H1 (cell line): ENCODE measurements around the gene GNAQ. TPM values are rescaled to one million over a fixed set of nuclear protein-coding genes. Genes with fewer than 3 reads are reported as not detected.

Experiments
- CTCF ChIA-PET: fragments of 300-600 bp; sonication (Branson Sonifier 250); formaldehyde crosslinking; loops from one replicate; lab custom pipeline; 2021; ENCODE audit not compliant: partially characterized antibody; lab: Charles Lee
- POLR2A ChIA-PET: fragments of 300-600 bp; sonication (Branson Sonifier 250); formaldehyde crosslinking; loops from one replicate; lab custom pipeline; 2021; ENCODE audit warnings: inconsistent platforms; ENCODE audit not compliant: partially characterized antibody; lab: Charles Lee
- DNase-seq, 2 experiments: peaks; one replicate each; pipeline versions ENCODE4 v3.0.0 to v3.0.0-alpha.2; 2010 to 2022; ENCODE audit warnings: low spot score in 2 of 2, low read depth in 1 of 2, mixed read lengths in 1 of 2
- FAIRE-seq: peaks from 2 replicates; lab custom pipeline; 2011; peaks lifted over from hg19 to GRCh38; lab: Jason Lieb, UNC
- H2AFZ ChIP-seq: 2 replicates; pipeline ENCODE4 v1.8.1; 2012; ENCODE audit warnings: low read length, inconsistent platforms
- H2AK5ac ChIP-seq: 2 replicates; pipeline ENCODE4 v1.6.1; 2013; ENCODE audit warnings: low read depth, low read length
- H2BK120ac ChIP-seq: replicated peaks from 2 replicates; pipeline ENCODE3; 2013; ENCODE audit warnings: low read depth, low read length, inconsistent platforms
- H2BK12ac ChIP-seq: 2 replicates; pipeline ENCODE4 v1.6.1; 2013; ENCODE audit warnings: low read depth, low read length
- H2BK15ac ChIP-seq: 2 replicates; pipeline ENCODE4 v1.6.1; 2013; ENCODE audit warnings: low read length
- H2BK20ac ChIP-seq: 2 replicates; pipeline ENCODE4 v1.6.1; 2013; ENCODE audit warnings: low read length
- H2BK5ac ChIP-seq: 2 replicates; pipeline ENCODE4 v1.6.1; 2013; ENCODE audit warnings: low read depth, low read length
- H3K14ac ChIP-seq: 2 replicates; pipeline ENCODE4 v1.6.1; 2013; ENCODE audit warnings: inconsistent platforms; ENCODE audit not compliant: insufficient read length
- H3K18ac ChIP-seq: 2 replicates; pipeline ENCODE4 v1.6.1; 2013; ENCODE audit warnings: low read length; ENCODE audit errors: extremely low read depth
- H3K23ac ChIP-seq: 2 replicates; pipeline ENCODE4 v1.6.1; 2013; ENCODE audit warnings: inconsistent platforms; ENCODE audit not compliant: insufficient read length
- H3K23me2 ChIP-seq: 2 replicates; pipeline ENCODE4 v1.6.1; 2013; ENCODE audit warnings: low read depth, low read length
- H3K27ac ChIP-seq: 2 replicates; pipeline ENCODE4 v1.6.1; 2011; ENCODE audit warnings: low read depth, low read length, inconsistent platforms
- H3K27me3 ChIP-seq, 4 experiments: replicated peaks in 1 of 4; 1 replicate in 1 of 4; 2 replicates in 3 of 4; pipeline versions ENCODE4 v1.6.1 to v1.8.1; 2011 to 2013; ENCODE audit warnings: low read length in 3 of 4, mild to moderate bottlenecking in 3 of 4, inconsistent platforms in 2 of 4, mixed read lengths in 2 of 4, moderate library complexity in 1 of 4; ENCODE audit not compliant: control insufficient read depth in 3 of 4, insufficient read depth in 3 of 4; ENCODE audit errors: extremely low read depth in 1 of 4
- H3K36me3 ChIP-seq, 4 experiments: 2 replicates each; pipeline versions ENCODE4 v1.6.1 to v1.8.1; 2011 to 2013; ENCODE audit warnings: mild to moderate bottlenecking in 4 of 4, low read length in 3 of 4, moderate library complexity in 2 of 4, control low read depth in 1 of 4, inconsistent platforms in 1 of 4; ENCODE audit not compliant: insufficient read depth in 4 of 4, control insufficient read depth in 2 of 4
- H3K4ac ChIP-seq: replicated peaks from 2 replicates; pipeline ENCODE3; 2013; ENCODE audit warnings: low read length, low read depth, mixed read lengths, inconsistent platforms; ENCODE audit not compliant: insufficient read length
- H3K4me1 ChIP-seq, 4 experiments: replicated peaks in 1 of 4; 1 replicate in 1 of 4; 2 replicates in 3 of 4; pipeline versions ENCODE4 v1.6.1 to v1.8.1; 2011 to 2013; ENCODE audit warnings: low read length in 3 of 4, inconsistent platforms in 2 of 4, mixed read lengths in 1 of 4; ENCODE audit not compliant: insufficient read depth in 4 of 4, control insufficient read depth in 3 of 4
- H3K4me2 ChIP-seq, 2 experiments: 2 replicates each; pipeline versions ENCODE4 v1.6.1 to v1.8.1; 2011 to 2013; ENCODE audit warnings: low read depth in 2 of 2, low read length in 2 of 2, control low read depth in 1 of 2, inconsistent platforms in 1 of 2, mild to moderate bottlenecking in 1 of 2; ENCODE audit not compliant: insufficient read depth in 1 of 2
- H3K4me3 ChIP-seq, 4 experiments: fragments of 200-600, 300-600 bp in 1 of 4; sonication (generic), shearing (Covaris generic), sonication (Bioruptor Twin) in 1 of 4; 2 replicates each; pipeline versions ENCODE4 v1.5.1 to v1.8.1; 2011 to 2016; ENCODE audit warnings: low read length in 4 of 4, low read depth in 3 of 4, control low read depth in 2 of 4, inconsistent platforms in 2 of 4, mild to moderate bottlenecking in 2 of 4, mixed read lengths in 1 of 4, moderate library complexity in 1 of 4; ENCODE audit not compliant: insufficient read depth in 2 of 4; ENCODE audit errors: extremely low read depth in 1 of 4
- H3K56ac ChIP-seq: replicated peaks from 2 replicates; pipeline ENCODE3; 2013; ENCODE audit warnings: low read depth, mild to moderate bottlenecking, mixed read lengths, low read length, inconsistent platforms; ENCODE audit not compliant: insufficient read length
- H3K79me1 ChIP-seq: 2 replicates; pipeline ENCODE4 v1.6.1; 2013; ENCODE audit warnings: low read depth, low read length, control low read depth
- H3K79me2 ChIP-seq, 2 experiments: 2 replicates each; pipeline versions ENCODE4 v1.6.1 to v1.8.1; 2012 to 2013; ENCODE audit warnings: low read length in 2 of 2, mild to moderate bottlenecking in 2 of 2, inconsistent platforms in 1 of 2; ENCODE audit not compliant: insufficient read depth in 2 of 2, control insufficient read depth in 1 of 2
- H3K9ac ChIP-seq, 4 experiments: replicated peaks in 1 of 4; 1 replicate in 1 of 4; 2 replicates in 3 of 4; pipeline versions ENCODE4 v1.6.1 to v1.8.1; 2011 to 2013; ENCODE audit warnings: low read depth in 3 of 4, low read length in 3 of 4, control low read depth in 2 of 4, mild to moderate bottlenecking in 2 of 4, moderate library complexity in 2 of 4, inconsistent platforms in 1 of 4; ENCODE audit errors: extremely low read depth in 1 of 4
- H3K9me3 ChIP-seq, 2 experiments: 2 replicates each; pipeline versions ENCODE4 v1.6.1 to v1.8.1; 2012 to 2013; ENCODE audit warnings: mild to moderate bottlenecking in 2 of 2, moderate library complexity in 2 of 2, control low read depth in 1 of 2, inconsistent platforms in 1 of 2, low read depth in 1 of 2, low read length in 1 of 2, mixed read lengths in 1 of 2; ENCODE audit not compliant: insufficient read depth in 2 of 2
- H4K20me1 ChIP-seq, 2 experiments: replicated peaks in 1 of 2; 2 replicates each; pipeline versions ENCODE3 to v1.8.1; 2011 to 2013; ENCODE audit warnings: inconsistent platforms in 2 of 2, low read length in 2 of 2, mild to moderate bottlenecking in 1 of 2; ENCODE audit not compliant: insufficient read depth in 2 of 2, control insufficient read depth in 1 of 2
- H4K5ac ChIP-seq: 2 replicates; pipeline ENCODE4 v1.6.1; 2013; ENCODE audit warnings: low read length, low read depth, mixed read lengths, inconsistent platforms; ENCODE audit not compliant: insufficient read length
- H4K8ac ChIP-seq: 2 replicates; pipeline ENCODE4 v1.8.0; 2013; ENCODE audit warnings: mild to moderate bottlenecking, moderate library complexity, low read length, inconsistent platforms; ENCODE audit not compliant: insufficient read depth; ENCODE audit errors: extremely low read depth
- H4K91ac ChIP-seq: replicated peaks from 2 replicates; pipeline ENCODE3; 2013; ENCODE audit warnings: low read length, mixed read lengths, inconsistent platforms; ENCODE audit not compliant: insufficient read length
- CTCF ChIP-seq, 3 experiments: IDR thresholded peaks; 1 replicate in 2 of 3; 2 replicates in 1 of 3; pipeline versions ENCODE4 v1.5.1 to v1.6.1; 2011; ENCODE audit warnings: low read length in 3 of 3, mild to moderate bottlenecking in 3 of 3, inconsistent platforms in 2 of 3, low read depth in 1 of 3, moderate library complexity in 1 of 3; ENCODE audit not compliant: insufficient read depth in 1 of 3; ENCODE audit errors: control extremely low read depth in 1 of 3
- HDAC2 ChIP-seq, 2 experiments: fragments of 300-600 bp in 1 of 2; sonication (generic) in 1 of 2; IDR thresholded peaks; 2 replicates each; pipeline ENCODE4 v1.6.1; 2011 to 2012; ENCODE audit warnings: low read depth in 2 of 2, low read length in 2 of 2, mild to moderate bottlenecking in 2 of 2, moderate library complexity in 2 of 2, borderline replicate concordance in 1 of 2, inconsistent platforms in 1 of 2
- HDAC6 ChIP-seq: IDR thresholded peaks from one replicate; pipeline ENCODE4 v1.7.1; 2012; ENCODE audit warnings: low read depth, mild to moderate bottlenecking, inconsistent platforms, low read length, moderate library complexity
- JUND ChIP-seq: IDR thresholded peaks from 2 replicates; pipeline ENCODE4 v1.6.1; 2011; ENCODE audit warnings: mild to moderate bottlenecking, improper control_type of control experiment, low read length
- KDM1A ChIP-seq: fragments of 200-600, 300-600 bp; sonication (generic); IDR thresholded peaks from 2 replicates; pipeline ENCODE4 v1.7.1; 2016; ENCODE audit warnings: mild to moderate bottlenecking, low read length, borderline replicate concordance
- MAFK ChIP-seq: IDR thresholded peaks from 2 replicates; pipeline ENCODE4 v1.6.1; 2012; ENCODE audit warnings: low read depth, mild to moderate bottlenecking, improper control_type of control experiment, low read length
- RBBP5 ChIP-seq: IDR thresholded peaks from 2 replicates; pipeline ENCODE4 v1.7.1; 2012; ENCODE audit warnings: low read depth, mild to moderate bottlenecking, inconsistent platforms, low read length, moderate library complexity, borderline replicate concordance
- SIX5 ChIP-seq: IDR thresholded peaks from 2 replicates; pipeline ENCODE4 v1.6.1; 2011; ENCODE audit warnings: mild to moderate bottlenecking, low read depth, low read length
- USF2 ChIP-seq: IDR thresholded peaks from 2 replicates; pipeline ENCODE4 v1.6.1; 2011; ENCODE audit warnings: low read length, improper control_type of control experiment
- YY1 ChIP-seq: IDR thresholded peaks from 2 replicates; pipeline ENCODE4 v1.6.1; 2011; ENCODE audit warnings: low read depth, mild to moderate bottlenecking, low read length
- WGBS, 2 experiments: shearing (Covaris generic) in 1 of 2; methylation state at CpG; one replicate each; pipeline versions ENCODE4 v1.1.6 to v1.1.7; 2013 to 2015; ENCODE audit warnings: low lambda C conversion rate in 2 of 2, mixed read lengths in 2 of 2, inconsistent platforms in 1 of 2, low coverage in 1 of 2, missing lambda C conversion rate in 1 of 2; ENCODE audit not compliant: insufficient replicate concordance in 2 of 2, insufficient coverage in 1 of 2, insufficient read length in 1 of 2; ENCODE audit errors: extremely low coverage in 1 of 2, missing lambda C conversion rate in 1 of 2; 5-methylcytosine and 5-hydroxymethylcytosine counted together
- polyA plus RNA-seq, 7 experiments: library from polyadenylated mRNA; depleted of rRNA in 3 of 7; stranded (reverse) in 5 of 7; unstranded in 2 of 7; fragments of >200 nt in 5 of 7; fragments of 200-250 nt in 2 of 7; gene quantifications; 1 replicate in 5 of 7; 2 replicates in 1 of 7; 4 replicates in 1 of 7; pipeline versions ENCODE4 v1.2.1 to v1.2.3, GENCODE V29; 2011 to 2013; ENCODE audit warnings: missing spikeins in 2 of 7, mixed read lengths in 2 of 7
- total RNA-seq: library from RNA; stranded (reverse); fragmentation: NEBNext Ultra II Directional; extraction: Animal tissue kit (Norgen Biotek cat#: 25700); gene quantifications from 2 replicates; pipeline ENCODE4 v1.2.1, GENCODE V29; 2021

GNAQ gene
- total and polyA plus RNA-seq, 2 of the 8 experiments (the other 6 are each of a cell fraction or from before 2014, with no cell fraction given): 22.8 to 63.8 TPM

- H3K4me3 ChIP-seq: no peak overlapping the region
- no peak overlapping the region for H3K27ac ChIP-seq
- H3K4me2 ChIP-seq: no peak overlapping the region
- H3K18ac ChIP-seq: no peak overlapping the region
- no peak overlapping the region for H2BK15ac ChIP-seq
- no peak overlapping the region for H3K9ac ChIP-seq
- H2AFZ ChIP-seq: no peak overlapping the region
- peaks cover 0 to 2% (median 0%) of the 10 kb centered on the region in 4 experiments; a peak in 1 of 7 replicates for H3K4me1 ChIP-seq
- H2BK12ac ChIP-seq: no peak overlapping the region
- no peaks in the 10 kb centered on the region for H3K23me2 ChIP-seq
- WGBS, 2 experiments: 100% methylated on average over 1 of the region's 1 CpG; no CpG with 5 or more reads in 1 of the 2 experiments
- 0 out of 4 replicates have a peak, but pooled peaks cover 0 to 4% of the 10 kb centered on the region in 2 experiments for H3K9me3 ChIP-seq
- H3K36me3 ChIP-seq: peaks cover 0 to 17% (median 4%) of the 10 kb centered on the region in 4 experiments; a peak in 4 of 8 replicates
- H3K56ac ChIP-seq: no peak overlapping the region
- H3K14ac ChIP-seq: no peak overlapping the region
- FAIRE-seq (no peak), DNase-seq (no peak)
- CTCF ChIA-PET: interaction anchor here (0.6 to 1.2 kb wide), 3 partner anchors 63 to 388 kb away, joined by 3 to 4 read pairs (median 3); no protein-coding TSS in a partner anchor
- H2BK20ac ChIP-seq: no peak overlapping the region
- H4K5ac ChIP-seq: no peak overlapping the region
- no peak overlapping the region for H3K23ac ChIP-seq
- no peak overlapping the region for H4K91ac ChIP-seq
- H2AK5ac ChIP-seq: no peak overlapping the region
- H3K4ac ChIP-seq: no peak overlapping the region
- H3K27me3 ChIP-seq: no peaks in the 10 kb centered on the region
- no peaks in the 10 kb centered on the region for H3K79me1 ChIP-seq
- POLR2A ChIA-PET: no interaction called here
- no peaks in the 10 kb centered on the region for H4K20me1 ChIP-seq
- no peak overlapping the region for H2BK120ac ChIP-seq
- H2BK5ac ChIP-seq: no peak overlapping the region
- H4K8ac ChIP-seq: no peak overlapping the region
- H3K79me2 ChIP-seq: no peaks in the 10 kb centered on the region
- TF ChIP-seq KDM1A (no peak), HDAC2 (IDR thresholded peaks at IDR 0.05; ENCODE audit: borderline replicate concordance in 1 of 2, low read depth in 2 of 2, low read length in 2 of 2) (no peak), CTCF (IDR thresholded peaks at IDR 0.05; ENCODE audit: control extremely low read depth in 1 of 3, insufficient read depth in 1 of 3, low read depth in 1 of 3, low read length in 3 of 3) (no peak), YY1 (no peak), USF2 (no peak), JUND (no peak), HDAC6 (no peak), RBBP5 (no peak), SIX5 (no peak), MAFK (no peak)
Observed at GRCh38 chr9:77726814-77727213, 304.8 kb downstream of the GNAQ start.
